K562 (cell line): Measurements from ENCODE around the gene CNKSR3. TPM values are rescaled to one million over a fixed set of nuclear protein-coding genes. Genes with fewer than 3 reads are reported as not detected.

Experiments
- ATAC-seq: fragments of 200-7000 bp; cut with Tn5 transposase; 3 replicates; pipeline ENCODE4 v1.9.1; 2020; ENCODE audit warnings: moderate library complexity
- BruUV-seq: library from RNA; stranded (reverse); fragments of 400-500 nt; replicated peaks from 2 replicates; lab custom pipeline; 2021; lab: Mats Ljungman, UMichigan
- CTCF ChIA-PET: fragments of 300-600 bp; formaldehyde crosslinking; extraction: SDS; loops from one replicate; lab custom pipeline; 2021; ENCODE audit warnings: low intra/inter-chr PET ratio; lab: Yijun Ruan, JAX
- POLR2A ChIA-PET: fragments of 300-600, 350-650 bp; sonication (Branson Sonifier 250); formaldehyde crosslinking; extraction: SDS; loops from one replicate; lab custom pipeline; 2021; ENCODE audit warnings: antibody characterized with exemption, inconsistent platforms; lab: Yijun Ruan, JAX
- DNase-seq, 4 experiments: peaks; one replicate each; pipeline versions ENCODE4 v3.0.0 to v3.0.0-alpha.2; 2011 to 2018; ENCODE audit warnings: low spot score in 3 of 4, mixed read lengths in 3 of 4; ENCODE audit errors: extremely low read depth in 1 of 4
- FAIRE-seq: peaks from 2 replicates; lab custom pipeline; 2011; peaks lifted over from hg19 to GRCh38; lab: Jason Lieb, UNC
- H2AFZ ChIP-seq: 2 replicates; pipeline ENCODE4 v1.6.0; 2011; ENCODE audit warnings: low read depth, low read length, control low read depth, inconsistent platforms
- H3K27ac ChIP-seq: fragments of 200-600 bp; 3 replicates; pipeline ENCODE4 v1.8.0; 2011; ENCODE audit warnings: low read depth, mild to moderate bottlenecking, control low read depth, inconsistent platforms, low read length, moderate library complexity, mixed read lengths; ENCODE audit errors: extremely low read depth
- H3K27me3 ChIP-seq, 2 experiments: fragments of 300-600 bp in 1 of 2; 2 replicates in 1 of 2; 3 replicates in 1 of 2; pipeline versions ENCODE4 v1.6.0 to v1.8.0; 2011; ENCODE audit warnings: inconsistent platforms in 2 of 2, low read length in 2 of 2, mild to moderate bottlenecking in 1 of 2, mixed read lengths in 1 of 2, moderate library complexity in 1 of 2; ENCODE audit not compliant: control insufficient read depth in 2 of 2, insufficient read depth in 2 of 2
- H3K36me3 ChIP-seq: fragments of 300-600 bp; 3 replicates; pipeline ENCODE4 v1.8.0; 2011; ENCODE audit warnings: mild to moderate bottlenecking, low read length, inconsistent platforms; ENCODE audit not compliant: control insufficient read depth, insufficient read depth
- H3K4me1 ChIP-seq, 2 experiments: fragments of 200-600 bp in 1 of 2; replicated peaks in 1 of 2; 2 replicates in 1 of 2; 3 replicates in 1 of 2; pipeline versions ENCODE4 v1.5.1 to v1.8.0; 2011; ENCODE audit warnings: inconsistent platforms in 2 of 2, low read length in 2 of 2, mild to moderate bottlenecking in 1 of 2, mixed read lengths in 1 of 2, moderate library complexity in 1 of 2; ENCODE audit not compliant: control insufficient read depth in 2 of 2, insufficient read depth in 2 of 2
- H3K4me2 ChIP-seq: 2 replicates; pipeline ENCODE4 v1.6.1; 2011; ENCODE audit warnings: low read length, control low read depth, inconsistent platforms, mixed read lengths; ENCODE audit not compliant: insufficient read depth
- H3K4me3 ChIP-seq: fragments of 200-600 bp; sonication (generic), shearing (Covaris generic); 2 replicates; pipeline ENCODE4 v1.5.1; 2016; ENCODE audit warnings: control low read depth, inconsistent platforms
- H3K79me2 ChIP-seq: fragments of 200-600 bp; 3 replicates; pipeline ENCODE4 v1.8.0; 2011; ENCODE audit warnings: low read length, inconsistent platforms; ENCODE audit not compliant: control insufficient read depth, insufficient read depth
- H3K9ac ChIP-seq, 2 experiments: 2 replicates each; pipeline versions ENCODE4 v1.6.0 to v1.6.1; 2011; ENCODE audit warnings: low read depth in 2 of 2, low read length in 2 of 2, control low read depth in 1 of 2, inconsistent platforms in 1 of 2, mild to moderate bottlenecking in 1 of 2, mixed read lengths in 1 of 2; ENCODE audit not compliant: insufficient read depth in 1 of 2
- H3K9me1 ChIP-seq: one replicate; pipeline ENCODE4 v1.6.0; 2011; ENCODE audit warnings: inconsistent platforms, mild to moderate bottlenecking, low read length, moderate library complexity; ENCODE audit not compliant: control insufficient read depth, insufficient read depth
- H3K9me3 ChIP-seq: replicated peaks from 2 replicates; pipeline ENCODE4 v1.5.1; 2011; ENCODE audit warnings: low read depth, low read length, inconsistent platforms; ENCODE audit not compliant: control insufficient read depth, insufficient read depth
- H4K20me1 ChIP-seq: replicated peaks from 2 replicates; pipeline ENCODE4 v1.6.1; 2011; ENCODE audit warnings: low read length, inconsistent platforms, mixed read lengths; ENCODE audit not compliant: control insufficient read depth, insufficient read depth
- CBX3 ChIP-seq, 2 experiments: IDR thresholded peaks; 1 replicate in 1 of 2; 2 replicates in 1 of 2; pipeline ENCODE4 v1.6.1; 2012; ENCODE audit warnings: inconsistent platforms in 2 of 2, low read length in 2 of 2, borderline replicate concordance in 1 of 2, control low read depth in 1 of 2
- CBX5 ChIP-seq: IDR thresholded peaks from 2 replicates; pipeline ENCODE4 v1.6.1; 2014; ENCODE audit warnings: low read depth, borderline replicate concordance
- ELF2 ChIP-seq: fragments of 250-450 bp; sonication (Bioruptor Pico); IDR thresholded peaks from 2 replicates; pipeline ENCODE4 v1.5.0; 2021; ENCODE audit warnings: mild to moderate bottlenecking
- NR2F6 ChIP-seq: fragments of 450-650 bp; formaldehyde crosslinking; IDR thresholded peaks from 2 replicates; pipeline ENCODE4 v1.4.0; 2020; ENCODE audit warnings: mild to moderate bottlenecking
- PHB2 ChIP-seq: fragments of 450-650 bp; IDR thresholded peaks from 2 replicates; pipeline ENCODE4 v1.6.1; 2017; ENCODE audit warnings: low read depth
- SRF ChIP-seq, 2 experiments: fragments of 250-450, 450-650 bp in 1 of 2; sonication (Bioruptor Pico) in 1 of 2; sonication (generic) in 1 of 2; formaldehyde crosslinking; IDR thresholded peaks; 2 replicates each; pipeline versions ENCODE4 v1.5.0 to v1.5.1; 2020 to 2022; ENCODE audit warnings: mild to moderate bottlenecking in 1 of 2, missing genetic modification reagents in 1 of 2
- TCF3 ChIP-seq: sonication (generic); formaldehyde crosslinking; IDR thresholded peaks from 2 replicates; pipeline ENCODE4 v1.4.0; 2020; ENCODE audit warnings: mild to moderate bottlenecking, missing genetic modification reagents
- ZBTB8A ChIP-seq: fragments of 450-650 bp; IDR thresholded peaks from 2 replicates; pipeline ENCODE4 v1.6.1; 2018; ENCODE audit warnings: mild to moderate bottlenecking, moderate library complexity; ENCODE audit not compliant: partially characterized antibody
- ZNF263 ChIP-seq: sonication (generic); formaldehyde crosslinking; IDR thresholded peaks from 2 replicates; pipeline ENCODE4 v1.8.0; 2022; ENCODE audit warnings: mild to moderate bottlenecking, missing genetic modification reagents, borderline replicate concordance
- WGBS: fragments of 100-300 bp; shearing (Covaris generic); methylation state at CpG from one replicate; pipeline ENCODE4 v1.1.6; 2016; ENCODE audit warnings: low coverage, mixed read lengths; ENCODE audit not compliant: insufficient coverage; ENCODE audit errors: missing lambda C conversion rate; 5-methylcytosine and 5-hydroxymethylcytosine counted together
- in situ Hi-C: fragments of 300-500 bp; cut with MboI; formaldehyde crosslinking; loops from 4 replicates; pipeline ENCODE4 v1.15.0; 2018; ENCODE audit warnings: inconsistent platforms, mixed read lengths
- intact Hi-C: fragments of 100-400 bp; cut with micrococcal nuclease; formaldehyde crosslinking; loops from 2 replicates; pipeline ENCODE4 v1.14.2; 2022
- polyA plus RNA-seq, 8 experiments: library from polyadenylated mRNA; depleted of rRNA in 4 of 8; stranded (reverse) in 5 of 8; unstranded in 3 of 8; fragments of >200 nt; fragmentation: Nextera tagmentation in 2 of 8; fragmentation: Illumina TruSeq in 1 of 8; extraction: Ambion mirVana in 2 of 8; extraction: Trizol in 1 of 8; gene quantifications; 2 replicates each; pipeline versions ENCODE4 v1.2.1 to v1.2.3, GENCODE V29; 2011 to 2014; ENCODE audit warnings: inconsistent platforms in 1 of 8, missing spikeins in 1 of 8
- total RNA-seq, 7 experiments: library from RNA; depleted of rRNA in 6 of 7; stranded (reverse); fragments of >200 nt in 6 of 7; fragmentation: Illumina TruSeq in 2 of 7; extraction: Trizol in 2 of 7; gene quantifications; 2 replicates each; pipeline versions ENCODE4 v1.2.1 to v1.2.3, GENCODE V29; 2011 to 2021; ENCODE audit warnings: low replicate concordance in 1 of 7
- TF ChIP-seq, protein P1 (sequence below), 2 experiments: fragments of 450-650 bp; IDR thresholded peaks; 2 replicates each; pipeline ENCODE4 v1.6.1; 2018; ENCODE audit warnings: mild to moderate bottlenecking in 2 of 2, low read depth in 1 of 2; ENCODE audit not compliant: partially characterized antibody in 2 of 2
- TF ChIP-seq, protein P2 (sequence below): fragments of 250-450 bp; sonication (Bioruptor Pico); IDR thresholded peaks from 2 replicates; pipeline ENCODE4 v1.8.0; 2022; ENCODE audit warnings: inconsistent platforms
- TF ChIP-seq, protein P3 (sequence below): fragments of 450-650 bp; formaldehyde crosslinking; IDR thresholded peaks from 2 replicates; pipeline ENCODE4 v1.4.0; 2020; ENCODE audit warnings: mild to moderate bottlenecking, moderate library complexity

CNKSR3 gene
- total and polyA plus RNA-seq, 9 of the 15 experiments (the other 6 are each of a cell fraction or from before 2014, with no cell fraction given) = 4.5 to 29.6 (median 9.5) TPM

GRCh38 chr6:154440022-154440421 is 70.5 kb downstream of the CNKSR3 start:
- TF ChIP-seq TCF3 (CRISPR knock-in tag) = no peak
- TF ChIP-seq, protein P1, sequence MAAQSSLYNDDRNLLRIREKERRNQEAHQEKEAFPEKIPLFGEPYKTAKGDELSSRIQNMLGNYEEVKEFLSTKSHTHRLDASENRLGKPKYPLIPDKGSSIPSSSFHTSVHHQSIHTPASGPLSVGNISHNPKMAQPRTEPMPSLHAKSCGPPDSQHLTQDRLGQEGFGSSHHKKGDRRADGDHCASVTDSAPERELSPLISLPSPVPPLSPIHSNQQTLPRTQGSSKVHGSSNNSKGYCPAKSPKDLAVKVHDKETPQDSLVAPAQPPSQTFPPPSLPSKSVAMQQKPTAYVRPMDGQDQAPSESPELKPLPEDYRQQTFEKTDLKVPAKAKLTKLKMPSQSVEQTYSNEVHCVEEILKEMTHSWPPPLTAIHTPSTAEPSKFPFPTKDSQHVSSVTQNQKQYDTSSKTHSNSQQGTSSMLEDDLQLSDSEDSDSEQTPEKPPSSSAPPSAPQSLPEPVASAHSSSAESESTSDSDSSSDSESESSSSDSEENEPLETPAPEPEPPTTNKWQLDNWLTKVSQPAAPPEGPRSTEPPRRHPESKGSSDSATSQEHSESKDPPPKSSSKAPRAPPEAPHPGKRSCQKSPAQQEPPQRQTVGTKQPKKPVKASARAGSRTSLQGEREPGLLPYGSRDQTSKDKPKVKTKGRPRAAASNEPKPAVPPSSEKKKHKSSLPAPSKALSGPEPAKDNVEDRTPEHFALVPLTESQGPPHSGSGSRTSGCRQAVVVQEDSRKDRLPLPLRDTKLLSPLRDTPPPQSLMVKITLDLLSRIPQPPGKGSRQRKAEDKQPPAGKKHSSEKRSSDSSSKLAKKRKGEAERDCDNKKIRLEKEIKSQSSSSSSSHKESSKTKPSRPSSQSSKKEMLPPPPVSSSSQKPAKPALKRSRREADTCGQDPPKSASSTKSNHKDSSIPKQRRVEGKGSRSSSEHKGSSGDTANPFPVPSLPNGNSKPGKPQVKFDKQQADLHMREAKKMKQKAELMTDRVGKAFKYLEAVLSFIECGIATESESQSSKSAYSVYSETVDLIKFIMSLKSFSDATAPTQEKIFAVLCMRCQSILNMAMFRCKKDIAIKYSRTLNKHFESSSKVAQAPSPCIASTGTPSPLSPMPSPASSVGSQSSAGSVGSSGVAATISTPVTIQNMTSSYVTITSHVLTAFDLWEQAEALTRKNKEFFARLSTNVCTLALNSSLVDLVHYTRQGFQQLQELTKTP (IDR thresholded peaks at IDR 0.05; ENCODE audit: low read depth in 1 of 2, partially characterized antibody in 2 of 2) = no peak
- TF ChIP-seq NR2F6 (CRISPR knock-in tag) = no peak
- TF ChIP-seq PHB2 = no peak
- no peak for TF ChIP-seq ZNF263 (CRISPR knock-in tag)
- TF ChIP-seq SRF (CRISPR knock-in tag; IDR thresholded peaks at IDR 0.05) = no peak
- no peak for TF ChIP-seq ZBTB8A
- no peak for TF ChIP-seq ELF2 (CRISPR knock-in tag)
- TF ChIP-seq CBX3 (IDR thresholded peaks at IDR 0.05; ENCODE audit: borderline replicate concordance in 1 of 2, low read length in 2 of 2) = no peak
- no peak for TF ChIP-seq CBX5
- TF ChIP-seq, protein P2, sequence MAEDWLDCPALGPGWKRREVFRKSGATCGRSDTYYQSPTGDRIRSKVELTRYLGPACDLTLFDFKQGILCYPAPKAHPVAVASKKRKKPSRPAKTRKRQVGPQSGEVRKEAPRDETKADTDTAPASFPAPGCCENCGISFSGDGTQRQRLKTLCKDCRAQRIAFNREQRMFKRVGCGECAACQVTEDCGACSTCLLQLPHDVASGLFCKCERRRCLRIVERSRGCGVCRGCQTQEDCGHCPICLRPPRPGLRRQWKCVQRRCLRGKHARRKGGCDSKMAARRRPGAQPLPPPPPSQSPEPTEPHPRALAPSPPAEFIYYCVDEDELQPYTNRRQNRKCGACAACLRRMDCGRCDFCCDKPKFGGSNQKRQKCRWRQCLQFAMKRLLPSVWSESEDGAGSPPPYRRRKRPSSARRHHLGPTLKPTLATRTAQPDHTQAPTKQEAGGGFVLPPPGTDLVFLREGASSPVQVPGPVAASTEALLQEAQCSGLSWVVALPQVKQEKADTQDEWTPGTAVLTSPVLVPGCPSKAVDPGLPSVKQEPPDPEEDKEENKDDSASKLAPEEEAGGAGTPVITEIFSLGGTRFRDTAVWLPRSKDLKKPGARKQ (CRISPR knock-in tag) = no peak
- TF ChIP-seq, protein P3, sequence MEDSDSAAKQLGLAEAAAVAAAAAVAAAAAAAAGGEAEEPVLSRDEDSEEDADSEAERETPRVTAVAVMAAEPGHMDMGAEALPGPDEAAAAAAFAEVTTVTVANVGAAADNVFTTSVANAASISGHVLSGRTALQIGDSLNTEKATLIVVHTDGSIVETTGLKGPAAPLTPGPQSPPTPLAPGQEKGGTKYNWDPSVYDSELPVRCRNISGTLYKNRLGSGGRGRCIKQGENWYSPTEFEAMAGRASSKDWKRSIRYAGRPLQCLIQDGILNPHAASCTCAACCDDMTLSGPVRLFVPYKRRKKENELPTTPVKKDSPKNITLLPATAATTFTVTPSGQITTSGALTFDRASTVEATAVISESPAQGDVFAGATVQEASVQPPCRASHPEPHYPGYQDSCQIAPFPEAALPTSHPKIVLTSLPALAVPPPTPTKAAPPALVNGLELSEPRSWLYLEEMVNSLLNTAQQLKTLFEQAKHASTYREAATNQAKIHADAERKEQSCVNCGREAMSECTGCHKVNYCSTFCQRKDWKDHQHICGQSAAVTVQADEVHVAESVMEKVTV (CRISPR knock-in tag) = no peak
- Histone ChIP-seq H3K27ac (no peak overlapping the region), H3K27me3 (no peaks in the 10 kb centered on the region), H3K4me3 (no peak overlapping the region), H3K9me1 (peaks cover 3% of the 10 kb centered on the region), H3K36me3 (peaks cover 37% of the 10 kb centered on the region; the same call in 2 of the 3 replicates), H3K9ac (no peak overlapping the region), H3K4me1 (peaks cover 0 to 9% of the 10 kb centered on the region in 2 experiments; a peak in 2 of 5 replicates), H3K9me3 (no peaks in the 10 kb centered on the region), H4K20me1 (no peaks in the 10 kb centered on the region), H3K79me2 (peaks cover 12% of the 10 kb centered on the region; the same call in 1 of the 3 replicates), H3K4me2 (no peak overlapping the region), H2AFZ (no peak overlapping the region)
- intact Hi-C loops (no loop called here), in situ Hi-C loops (no loop called here)
- no TSS peak for BruUV-seq
- ATAC-seq (no peak), DNase-seq (no peak), FAIRE-seq (no peak)
- POLR2A ChIA-PET = no interaction called here
- 70% methylated on average over 3 of the region's 3 CpGs for WGBS
- CTCF ChIA-PET = no interaction called here
